GM12801 (cell line): ENCODE data around the gene VIL1.

Source experiments
- CTCF ChIP-seq: IDR thresholded peaks from one replicate; pipeline ENCODE4 v1.5.1; 2011; ENCODE audit warnings: control low read depth; ENCODE audit not compliant: insufficient read length; ENCODE audit errors: extremely low read depth

The VIL1 gene

GRCh38 chr2:218404351-218405085 is 14.4 kb upstream of the VIL1 start:
- no peak for TF ChIP-seq CTCF

- TF ChIP-seq CTCF: no peak
Observed at GRCh38 chr2:218405086-218405745, 13.7 kb upstream of the VIL1 start.

DNA sequence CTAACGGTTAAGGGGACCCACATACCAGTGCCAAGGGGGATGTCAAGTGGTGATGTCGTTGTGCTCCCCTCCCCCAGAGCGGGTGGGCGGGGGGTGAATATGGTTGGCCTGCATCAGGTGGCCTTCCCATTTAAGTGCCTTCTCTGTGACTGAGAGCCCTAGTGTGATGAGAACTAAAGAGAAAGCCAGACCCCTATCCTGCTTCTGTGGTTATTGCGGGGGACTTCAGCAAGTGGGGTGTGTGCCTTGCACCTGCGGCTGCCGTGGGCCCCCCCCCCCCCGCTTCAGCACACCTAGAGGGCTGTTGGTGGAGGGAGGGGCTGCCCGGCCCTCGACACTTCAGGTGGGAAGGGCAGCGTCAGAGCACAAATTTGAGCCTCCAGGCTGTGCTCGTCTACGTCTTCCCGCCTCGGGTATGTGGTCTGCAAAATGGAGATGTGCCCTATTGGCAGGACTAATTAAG is 13.1 kb upstream of the VIL1 start:
- TF ChIP-seq CTCF: no peak

DNA sequence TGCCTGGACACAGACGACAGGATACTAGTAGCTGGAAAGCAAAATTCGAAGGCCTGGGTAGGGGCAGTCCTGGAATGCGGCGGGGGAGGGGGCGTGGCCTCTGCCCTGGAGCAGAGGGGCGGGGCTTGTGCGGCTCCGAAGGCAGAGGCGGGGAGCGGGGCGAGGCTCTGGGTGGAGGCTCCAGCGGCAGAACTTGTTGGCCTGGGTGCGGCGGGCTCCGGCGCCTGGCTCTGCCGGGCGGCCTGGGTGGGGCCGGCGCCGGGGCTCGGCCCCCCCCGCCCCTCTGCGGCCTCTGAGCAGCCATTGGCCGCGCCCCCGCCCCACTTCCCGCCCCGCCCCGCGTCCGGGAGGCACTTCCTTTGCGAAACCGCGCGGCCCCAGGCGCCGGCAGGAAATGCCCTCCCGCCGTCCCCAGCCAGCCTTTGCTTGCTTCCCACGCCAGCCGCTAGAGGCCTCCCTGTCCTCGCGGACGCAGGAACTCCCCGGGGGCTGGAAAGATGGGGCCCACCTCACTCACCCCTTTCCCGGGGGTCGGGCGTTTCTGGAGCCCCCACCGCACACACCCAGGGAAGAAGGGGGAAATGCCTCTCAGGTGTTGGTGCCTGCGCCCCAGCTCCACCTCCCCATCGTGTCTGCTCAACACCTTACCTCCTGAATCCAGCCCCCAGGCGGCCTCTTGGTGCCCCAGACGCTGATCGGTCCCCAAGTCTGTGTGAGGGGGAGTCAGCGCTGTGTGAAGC is 12.5 kb upstream of the VIL1 start:
- no peak for TF ChIP-seq CTCF

GRCh38 chr2:218406949-218407618 is 11.8 kb upstream of the VIL1 start:
- TF ChIP-seq CTCF: no peak

DNA sequence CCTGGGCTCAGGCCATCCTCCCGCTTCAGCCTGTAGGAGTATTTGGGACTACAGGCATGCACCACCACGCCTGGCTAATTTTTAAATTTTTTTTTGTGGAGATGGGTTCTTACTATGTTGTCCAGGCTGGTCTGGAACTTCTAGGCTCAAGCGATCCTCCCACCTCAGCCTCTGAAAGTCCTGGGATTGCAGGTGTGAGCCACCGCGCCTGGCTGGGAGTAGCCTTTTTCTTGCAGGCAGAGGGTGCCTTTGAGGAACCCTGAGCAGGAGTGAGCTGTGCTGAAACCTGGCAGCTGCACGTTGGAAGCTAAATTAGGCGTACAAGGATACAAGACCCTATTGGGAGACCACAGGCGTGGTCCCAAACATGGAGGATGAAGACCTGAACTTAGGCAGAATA is 11.2 kb upstream of the VIL1 start:
- no peak for TF ChIP-seq CTCF

GRCh38 chr2:218418321-218418716 is 604 bp upstream of the VIL1 start:
- TF ChIP-seq CTCF: no peak
